ENCODE results near the gene PEBP1.

DNA sequence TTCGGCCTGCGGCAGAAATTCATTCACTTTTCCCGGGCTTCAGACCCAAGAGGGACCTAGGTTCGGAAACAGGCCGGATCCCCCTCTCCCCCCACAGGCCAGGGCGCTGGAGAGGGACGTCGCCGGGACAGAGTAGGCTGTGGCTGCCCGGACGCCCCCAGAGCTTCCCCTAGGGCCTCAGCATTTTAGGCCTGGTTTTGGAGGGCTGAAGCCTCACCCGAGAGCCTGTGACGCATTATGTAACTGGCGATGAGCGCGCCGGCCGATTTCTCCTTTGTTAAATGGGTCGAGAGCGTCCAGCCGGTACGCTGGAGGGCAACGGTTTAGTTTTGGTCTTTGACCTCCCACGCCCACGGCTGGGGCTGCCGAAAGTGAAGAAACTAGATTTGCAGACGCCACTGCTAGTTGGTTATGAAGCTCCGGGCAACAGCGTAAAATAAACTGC, 657 bp downstream of the PEBP1 start:
- TF ChIP-seq, protein P1, sequence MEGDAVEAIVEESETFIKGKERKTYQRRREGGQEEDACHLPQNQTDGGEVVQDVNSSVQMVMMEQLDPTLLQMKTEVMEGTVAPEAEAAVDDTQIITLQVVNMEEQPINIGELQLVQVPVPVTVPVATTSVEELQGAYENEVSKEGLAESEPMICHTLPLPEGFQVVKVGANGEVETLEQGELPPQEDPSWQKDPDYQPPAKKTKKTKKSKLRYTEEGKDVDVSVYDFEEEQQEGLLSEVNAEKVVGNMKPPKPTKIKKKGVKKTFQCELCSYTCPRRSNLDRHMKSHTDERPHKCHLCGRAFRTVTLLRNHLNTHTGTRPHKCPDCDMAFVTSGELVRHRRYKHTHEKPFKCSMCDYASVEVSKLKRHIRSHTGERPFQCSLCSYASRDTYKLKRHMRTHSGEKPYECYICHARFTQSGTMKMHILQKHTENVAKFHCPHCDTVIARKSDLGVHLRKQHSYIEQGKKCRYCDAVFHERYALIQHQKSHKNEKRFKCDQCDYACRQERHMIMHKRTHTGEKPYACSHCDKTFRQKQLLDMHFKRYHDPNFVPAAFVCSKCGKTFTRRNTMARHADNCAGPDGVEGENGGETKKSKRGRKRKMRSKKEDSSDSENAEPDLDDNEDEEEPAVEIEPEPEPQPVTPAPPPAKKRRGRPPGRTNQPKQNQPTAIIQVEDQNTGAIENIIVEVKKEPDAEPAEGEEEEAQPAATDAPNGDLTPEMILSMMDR (IDR thresholded peaks at IDR 0.05; ENCODE audit: poor library complexity), result no peak
- TF ChIP-seq EZH2phosphoT487 (IDR thresholded peaks at IDR 0.05; ENCODE audit: low read depth, severe bottlenecking, unreplicated experiment) (no peak), EZH2 (IDR thresholded peaks at IDR 0.05; ENCODE audit: borderline replicate concordance) (no peak)

All from hepatocyte (in vitro differentiated cells).